Liver (tissue), 9 donors: ENCODE results near the gene MTRF1. TPM values are rescaled to one million over a fixed set of nuclear protein-coding genes. Genes with fewer than 3 reads are reported as not detected.

Experiments used
- DNase-seq: peaks from one replicate; pipeline ENCODE4 v3.0.0-alpha.2; 2017; ENCODE audit warnings: low spot score
- H3K27ac ChIP-seq, 2 donors: one replicate each; pipeline ENCODE4 v1.7.0; 2013; ENCODE audit warnings: inconsistent platforms in 2 of 2, low read length in 2 of 2, control low read depth in 1 of 2, low read depth in 1 of 2, mild to moderate bottlenecking in 1 of 2
- H3K27me3 ChIP-seq, 4 donors: one replicate each; pipeline versions ENCODE4 v1.6.1 to v1.7.0; 2013; ENCODE audit warnings: low read length in 3 of 4, inconsistent platforms in 1 of 4, mild to moderate bottlenecking in 1 of 4, moderate library complexity in 1 of 4; ENCODE audit not compliant: control insufficient read depth in 4 of 4, insufficient read depth in 4 of 4
- H3K36me3 ChIP-seq, 4 donors: one replicate each; pipeline versions ENCODE4 v1.6.1 to v1.7.0; 2013; ENCODE audit warnings: low read length in 3 of 4, mild to moderate bottlenecking in 3 of 4, low read depth in 1 of 4, moderate library complexity in 1 of 4; ENCODE audit not compliant: control insufficient read depth in 4 of 4, insufficient read depth in 3 of 4
- H3K4me1 ChIP-seq, 4 donors: one replicate each; pipeline versions ENCODE4 v1.6.1 to v1.7.0; 2013; ENCODE audit warnings: low read length in 3 of 4, mild to moderate bottlenecking in 3 of 4, moderate library complexity in 1 of 4; ENCODE audit not compliant: control insufficient read depth in 4 of 4, insufficient read depth in 4 of 4
- H3K4me3 ChIP-seq, 3 donors: one replicate each; pipeline versions ENCODE4 v1.6.1 to v1.7.0; 2013; ENCODE audit warnings: low read length in 3 of 3, control low read depth in 1 of 3, low read depth in 1 of 3, mild to moderate bottlenecking in 1 of 3
- H3K9ac ChIP-seq, 2 donors: one replicate each; pipeline ENCODE4 v1.7.0; 2013; ENCODE audit warnings: low read length in 2 of 2, mild to moderate bottlenecking in 2 of 2, moderate library complexity in 2 of 2, control low read depth in 1 of 2, low read depth in 1 of 2
- H3K9me3 ChIP-seq, 4 donors: one replicate each; pipeline versions ENCODE4 v1.6.1 to v1.7.0; 2013; ENCODE audit warnings: low read length in 3 of 4; ENCODE audit not compliant: control insufficient read depth in 4 of 4
- CTCF ChIP-seq: fragments of 150-350 bp; IDR thresholded peaks from 2 replicates; pipeline ENCODE4 v1.5.1; 2017; ENCODE audit warnings: improper control_type of control experiment, low read depth, low read length; ENCODE audit not compliant: missing input control
- EGR1 ChIP-seq, 2 donors: IDR thresholded peaks; 2 replicates each; pipeline ENCODE4 v1.6.1; 2016 to 2018; ENCODE audit warnings: antibody characterized with exemption in 2 of 2, low read depth in 2 of 2
- FOXA1 ChIP-seq: IDR thresholded peaks from 2 replicates; pipeline ENCODE4 v1.6.1; 2016; ENCODE audit warnings: antibody characterized with exemption
- FOXA2 ChIP-seq: IDR thresholded peaks from 2 replicates; pipeline ENCODE4 v1.6.1; 2016; ENCODE audit warnings: antibody characterized with exemption
- GABPA ChIP-seq, 2 donors: IDR thresholded peaks in 1 of 2; conservative IDR thresholded peaks in 1 of 2; 2 replicates each; pipeline ENCODE4 v1.6.1; 2016; ENCODE audit warnings: antibody characterized with exemption in 2 of 2, mild to moderate bottlenecking in 1 of 2, moderate library complexity in 1 of 2
- HNF4A ChIP-seq, 2 donors: conservative IDR thresholded peaks; 2 replicates each; pipeline ENCODE4 v1.6.1; 2016; ENCODE audit warnings: antibody characterized with exemption in 2 of 2, mild to moderate bottlenecking in 2 of 2
- HNF4G ChIP-seq: IDR thresholded peaks from 2 replicates; pipeline ENCODE4 v1.6.1; 2016; ENCODE audit warnings: antibody characterized with exemption
- JUND ChIP-seq, 2 donors: IDR thresholded peaks; 2 replicates each; pipeline ENCODE4 v1.6.1; 2016; ENCODE audit warnings: antibody characterized with exemption in 2 of 2
- NR2F2 ChIP-seq: IDR thresholded peaks from 2 replicates; pipeline ENCODE4 v1.6.1; 2016; ENCODE audit warnings: antibody characterized with exemption
- RAD21 ChIP-seq, 2 donors: IDR thresholded peaks; 2 replicates each; pipeline ENCODE4 v1.6.1; 2016; ENCODE audit warnings: antibody characterized with exemption in 2 of 2, mild to moderate bottlenecking in 2 of 2
- RXRA ChIP-seq, 2 donors: IDR thresholded peaks; 2 replicates each; pipeline ENCODE4 v1.6.1; 2017 to 2018; ENCODE audit warnings: antibody characterized with exemption in 2 of 2, mild to moderate bottlenecking in 1 of 2
- SP1 ChIP-seq: IDR thresholded peaks from 2 replicates; pipeline ENCODE4 v1.6.1; 2018; ENCODE audit warnings: antibody characterized with exemption, mild to moderate bottlenecking
- TAF1 ChIP-seq: conservative IDR thresholded peaks from 2 replicates; pipeline ENCODE4 v1.6.1; 2016; ENCODE audit warnings: antibody characterized with exemption, mild to moderate bottlenecking
- YY1 ChIP-seq: IDR thresholded peaks from 2 replicates; pipeline ENCODE4 v1.6.1; 2016; ENCODE audit warnings: antibody characterized with exemption, mild to moderate bottlenecking
- WGBS: extraction: QIAGEN DNeasy Blood & Tissue Kit; methylation state at CpG from one replicate; pipeline ENCODE4 v1.1.7; 2013; 5-methylcytosine and 5-hydroxymethylcytosine counted together
- polyA plus RNA-seq, 2 donors: library from polyadenylated mRNA; stranded (reverse) in 1 of 2; unstranded in 1 of 2; fragments of 200-250 nt in 1 of 2; fragments of >200 nt in 1 of 2; fragmentation: Nextera tagmentation in 1 of 2; extraction: Ambion mirVana in 1 of 2; gene quantifications; one replicate each; pipeline versions ENCODE4 v1.2.1 to v1.2.3, GENCODE V29; 2013 to 2015
- total RNA-seq, 2 donors: library from RNA; depleted of rRNA; stranded (reverse); fragments of >200 nt; gene quantifications; one replicate each; pipeline ENCODE4 v1.2.3, GENCODE V29; 2014
- TF ChIP-seq, protein P1 (sequence below): IDR thresholded peaks from 2 replicates; pipeline ENCODE4 v1.6.1; 2016; ENCODE audit warnings: antibody characterized with exemption, mild to moderate bottlenecking
- TF ChIP-seq, protein P2 (sequence below): IDR thresholded peaks from 2 replicates; pipeline ENCODE4 v1.6.1; 2016; ENCODE audit warnings: antibody characterized with exemption
- TF ChIP-seq, protein P3 (sequence below): IDR thresholded peaks from 2 replicates; pipeline ENCODE4 v1.6.1; 2016; ENCODE audit warnings: antibody characterized with exemption
- TF ChIP-seq, protein P4 (sequence below): IDR thresholded peaks from 2 replicates; pipeline ENCODE4 v1.6.1; 2016; ENCODE audit warnings: antibody characterized with exemption
- donor health status: healthy.
- donor health status: healthy.
- donor health status: healthy.
- donor health status: healthy.
- donor health status: healthy.

The MTRF1 gene
- total and polyA plus RNA-seq, 4 donors = 4.9 to 11.0 (median 9.9) TPM

DNA sequence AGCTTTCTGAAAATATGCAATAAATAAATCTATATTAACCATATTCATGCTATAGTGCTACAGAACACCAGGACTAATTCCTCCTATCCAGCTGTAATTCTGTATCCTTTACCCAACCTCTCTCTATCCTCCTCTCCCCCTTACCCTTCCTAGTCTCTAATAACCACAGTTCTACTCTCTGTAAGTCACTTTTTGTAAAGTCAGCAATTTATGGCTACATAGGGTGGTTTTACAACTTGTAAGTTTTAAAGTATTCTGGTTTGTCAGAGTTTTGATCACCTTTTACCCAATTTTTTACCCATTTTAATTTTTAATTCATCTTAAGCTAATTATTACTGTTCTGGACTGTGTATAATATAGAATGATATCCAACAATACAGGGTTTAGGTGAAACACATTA lies 34.0 kb downstream of the MTRF1 start:
- TF ChIP-seq, protein P1, sequence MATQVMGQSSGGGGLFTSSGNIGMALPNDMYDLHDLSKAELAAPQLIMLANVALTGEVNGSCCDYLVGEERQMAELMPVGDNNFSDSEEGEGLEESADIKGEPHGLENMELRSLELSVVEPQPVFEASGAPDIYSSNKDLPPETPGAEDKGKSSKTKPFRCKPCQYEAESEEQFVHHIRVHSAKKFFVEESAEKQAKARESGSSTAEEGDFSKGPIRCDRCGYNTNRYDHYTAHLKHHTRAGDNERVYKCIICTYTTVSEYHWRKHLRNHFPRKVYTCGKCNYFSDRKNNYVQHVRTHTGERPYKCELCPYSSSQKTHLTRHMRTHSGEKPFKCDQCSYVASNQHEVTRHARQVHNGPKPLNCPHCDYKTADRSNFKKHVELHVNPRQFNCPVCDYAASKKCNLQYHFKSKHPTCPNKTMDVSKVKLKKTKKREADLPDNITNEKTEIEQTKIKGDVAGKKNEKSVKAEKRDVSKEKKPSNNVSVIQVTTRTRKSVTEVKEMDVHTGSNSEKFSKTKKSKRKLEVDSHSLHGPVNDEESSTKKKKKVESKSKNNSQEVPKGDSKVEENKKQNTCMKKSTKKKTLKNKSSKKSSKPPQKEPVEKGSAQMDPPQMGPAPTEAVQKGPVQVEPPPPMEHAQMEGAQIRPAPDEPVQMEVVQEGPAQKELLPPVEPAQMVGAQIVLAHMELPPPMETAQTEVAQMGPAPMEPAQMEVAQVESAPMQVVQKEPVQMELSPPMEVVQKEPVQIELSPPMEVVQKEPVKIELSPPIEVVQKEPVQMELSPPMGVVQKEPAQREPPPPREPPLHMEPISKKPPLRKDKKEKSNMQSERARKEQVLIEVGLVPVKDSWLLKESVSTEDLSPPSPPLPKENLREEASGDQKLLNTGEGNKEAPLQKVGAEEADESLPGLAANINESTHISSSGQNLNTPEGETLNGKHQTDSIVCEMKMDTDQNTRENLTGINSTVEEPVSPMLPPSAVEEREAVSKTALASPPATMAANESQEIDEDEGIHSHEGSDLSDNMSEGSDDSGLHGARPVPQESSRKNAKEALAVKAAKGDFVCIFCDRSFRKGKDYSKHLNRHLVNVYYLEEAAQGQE = no peak
- no peak for TF ChIP-seq GABPA (IDR thresholded peaks at IDR 0.05 in 1 of 2, conservative IDR thresholded peaks at IDR 0.05 in 1 of 2)
- no peak for TF ChIP-seq HNF4A (conservative IDR thresholded peaks at IDR 0.05)
- TF ChIP-seq, protein P2, sequence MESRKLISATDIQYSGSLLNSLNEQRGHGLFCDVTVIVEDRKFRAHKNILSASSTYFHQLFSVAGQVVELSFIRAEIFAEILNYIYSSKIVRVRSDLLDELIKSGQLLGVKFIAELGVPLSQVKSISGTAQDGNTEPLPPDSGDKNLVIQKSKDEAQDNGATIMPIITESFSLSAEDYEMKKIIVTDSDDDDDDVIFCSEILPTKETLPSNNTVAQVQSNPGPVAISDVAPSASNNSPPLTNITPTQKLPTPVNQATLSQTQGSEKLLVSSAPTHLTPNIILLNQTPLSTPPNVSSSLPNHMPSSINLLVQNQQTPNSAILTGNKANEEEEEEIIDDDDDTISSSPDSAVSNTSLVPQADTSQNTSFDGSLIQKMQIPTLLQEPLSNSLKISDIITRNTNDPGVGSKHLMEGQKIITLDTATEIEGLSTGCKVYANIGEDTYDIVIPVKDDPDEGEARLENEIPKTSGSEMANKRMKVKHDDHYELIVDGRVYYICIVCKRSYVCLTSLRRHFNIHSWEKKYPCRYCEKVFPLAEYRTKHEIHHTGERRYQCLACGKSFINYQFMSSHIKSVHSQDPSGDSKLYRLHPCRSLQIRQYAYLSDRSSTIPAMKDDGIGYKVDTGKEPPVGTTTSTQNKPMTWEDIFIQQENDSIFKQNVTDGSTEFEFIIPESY = no peak
- TF ChIP-seq, protein P3, sequence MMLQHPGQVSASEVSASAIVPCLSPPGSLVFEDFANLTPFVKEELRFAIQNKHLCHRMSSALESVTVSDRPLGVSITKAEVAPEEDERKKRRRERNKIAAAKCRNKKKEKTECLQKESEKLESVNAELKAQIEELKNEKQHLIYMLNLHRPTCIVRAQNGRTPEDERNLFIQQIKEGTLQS = no peak
- no peak for TF ChIP-seq NR2F2
- TF ChIP-seq HNF4G = no peak
- no peak for TF ChIP-seq RAD21 (IDR thresholded peaks at IDR 0.05)
- TF ChIP-seq EGR1 (IDR thresholded peaks at IDR 0.05; ENCODE audit: low read depth in 2 of 2) = no peak
- no peak for TF ChIP-seq FOXA1
- no peak for TF ChIP-seq CTCF
- TF ChIP-seq SP1 = no peak
- no peak for TF ChIP-seq JUND (IDR thresholded peaks at IDR 0.05)
- Histone ChIP-seq H3K27ac (no peak overlapping the region), H3K9ac (no peak overlapping the region), H3K4me1 (peaks cover 1 to 9% (median 7%) of the 10 kb centered on the region in 4 donors), H3K9me3 (no peaks in the 10 kb centered on the region), H3K4me3 (no peak overlapping the region), H3K36me3 (peaks cover 0 to 10% (median 5%) of the 10 kb centered on the region in 4 donors), H3K27me3 (no peaks in the 10 kb centered on the region)
- DNase-seq = no peak

DNA sequence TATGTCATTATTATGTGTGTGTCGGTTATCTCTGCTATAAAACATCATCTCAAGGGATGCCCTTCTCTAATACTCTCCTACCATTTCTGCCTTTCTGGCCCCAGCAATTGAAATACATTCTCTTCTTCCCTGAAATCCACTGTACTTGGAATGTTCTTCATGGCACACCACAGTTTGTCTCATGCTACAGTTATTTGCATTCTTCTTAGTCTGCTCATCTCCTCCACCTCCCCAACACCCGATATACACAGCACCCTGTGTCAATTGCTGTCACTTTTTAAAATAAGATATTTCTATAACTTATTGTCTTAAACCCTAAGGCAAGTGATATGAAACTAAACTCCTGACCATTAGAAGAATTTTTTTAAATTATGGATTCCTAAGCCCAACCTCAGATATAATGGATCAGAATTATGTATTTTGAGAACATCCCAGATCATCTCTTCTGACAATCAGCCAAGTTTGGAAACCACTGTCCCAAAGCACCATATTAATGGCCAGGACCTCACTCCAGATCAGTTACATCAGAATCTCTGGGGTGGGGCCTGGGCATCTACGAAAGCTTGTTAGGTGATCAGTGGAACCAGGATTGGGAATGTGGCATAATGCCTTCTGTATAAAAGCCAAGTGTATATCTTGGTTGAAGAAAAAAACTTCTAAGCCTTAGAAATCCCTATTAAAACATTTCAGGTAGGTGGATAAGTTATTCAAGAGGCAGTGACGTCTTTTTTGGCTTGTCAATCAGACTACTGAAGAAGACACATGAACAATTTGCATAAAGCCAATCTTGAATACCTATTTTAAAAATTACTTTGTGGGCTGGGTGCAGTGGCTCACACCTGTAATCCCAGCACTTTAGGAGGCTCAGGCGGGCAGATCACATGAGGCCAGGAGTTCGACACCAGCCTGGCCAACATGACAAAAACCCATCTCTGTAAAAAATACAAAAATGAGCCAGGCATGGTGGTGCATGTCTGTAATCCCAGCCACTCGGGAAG lies 39.0 kb downstream of the MTRF1 start:
- WGBS = 81% methylated on average over 7 of the region's 7 CpGs
- Histone ChIP-seq H3K9me3 (no peaks in the 10 kb centered on the region), H3K9ac (no peak overlapping the region), H3K4me3 (no peak overlapping the region), H3K4me1 (no peaks in the 10 kb centered on the region), H3K36me3 (peaks cover 3 to 11% (median 6%) of the 10 kb centered on the region in 4 donors), H3K27me3 (no peaks in the 10 kb centered on the region), H3K27ac (no peak overlapping the region)
- no peak for DNase-seq
- no peak for TF ChIP-seq FOXA1
- no peak for TF ChIP-seq HNF4G
- TF ChIP-seq, protein P2 = no peak
- no peak for TF ChIP-seq TAF1
- TF ChIP-seq RAD21 (IDR thresholded peaks at IDR 0.05) = no peak
- TF ChIP-seq, protein P3 = no peak
- TF ChIP-seq SP1 = no peak
- TF ChIP-seq YY1 = no peak
- no peak for TF ChIP-seq FOXA2
- TF ChIP-seq, protein P4, sequence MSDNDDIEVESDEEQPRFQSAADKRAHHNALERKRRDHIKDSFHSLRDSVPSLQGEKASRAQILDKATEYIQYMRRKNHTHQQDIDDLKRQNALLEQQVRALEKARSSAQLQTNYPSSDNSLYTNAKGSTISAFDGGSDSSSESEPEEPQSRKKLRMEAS = no peak
- no peak for TF ChIP-seq NR2F2
- TF ChIP-seq EGR1 (IDR thresholded peaks at IDR 0.05; ENCODE audit: low read depth in 2 of 2) = no peak
- TF ChIP-seq RXRA (IDR thresholded peaks at IDR 0.05) = no peak
